Measurements from ENCODE around the gene CDK10.

The CDK10 gene

DNA sequence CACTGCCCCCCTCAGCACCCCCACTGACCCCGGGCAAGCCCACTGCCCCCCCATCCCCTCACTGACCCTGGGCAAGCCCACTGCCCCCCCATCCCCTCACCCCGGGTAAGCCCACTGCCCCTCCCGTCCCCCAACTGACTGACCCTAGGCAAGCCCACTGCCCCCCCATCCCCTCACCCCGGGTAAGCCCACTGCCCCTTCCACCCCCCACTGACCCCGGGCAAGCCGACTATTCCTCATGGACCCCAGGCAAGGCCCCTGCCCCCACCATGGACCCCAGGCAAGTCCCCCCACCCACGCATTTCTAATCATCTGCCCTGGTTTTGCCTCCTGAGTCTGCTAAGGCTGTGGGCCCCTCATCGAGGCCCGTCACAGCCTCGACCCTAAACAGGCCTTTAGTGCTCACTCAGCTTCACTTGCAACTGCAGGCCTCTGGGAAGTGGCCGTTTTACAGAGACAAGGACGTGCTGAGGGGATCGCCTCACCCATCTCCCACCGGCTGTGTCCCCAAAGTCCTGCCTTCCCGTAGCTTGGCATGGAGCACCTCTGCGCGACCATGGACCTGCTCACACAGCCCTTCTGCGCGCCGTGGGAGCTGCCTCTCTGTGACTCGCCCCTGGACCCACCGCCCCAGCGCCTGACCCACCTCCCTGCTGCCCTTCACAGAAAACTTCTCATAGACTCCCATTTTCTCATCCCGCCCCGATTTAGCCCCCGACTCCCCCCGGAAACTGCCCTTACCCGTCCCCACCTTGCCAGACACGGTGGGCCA, 30.6 kb downstream of the CDK10 start:
- DNase-seq = no peak

- no peak for DNase-seq
Observed at GRCh38 chr16:89717688-89718505, 31.4 kb downstream of the CDK10 start.

GRCh38 chr16:89720551-89720812, 34.0 kb downstream of the CDK10 start:
- no peak for DNase-seq

DNA sequence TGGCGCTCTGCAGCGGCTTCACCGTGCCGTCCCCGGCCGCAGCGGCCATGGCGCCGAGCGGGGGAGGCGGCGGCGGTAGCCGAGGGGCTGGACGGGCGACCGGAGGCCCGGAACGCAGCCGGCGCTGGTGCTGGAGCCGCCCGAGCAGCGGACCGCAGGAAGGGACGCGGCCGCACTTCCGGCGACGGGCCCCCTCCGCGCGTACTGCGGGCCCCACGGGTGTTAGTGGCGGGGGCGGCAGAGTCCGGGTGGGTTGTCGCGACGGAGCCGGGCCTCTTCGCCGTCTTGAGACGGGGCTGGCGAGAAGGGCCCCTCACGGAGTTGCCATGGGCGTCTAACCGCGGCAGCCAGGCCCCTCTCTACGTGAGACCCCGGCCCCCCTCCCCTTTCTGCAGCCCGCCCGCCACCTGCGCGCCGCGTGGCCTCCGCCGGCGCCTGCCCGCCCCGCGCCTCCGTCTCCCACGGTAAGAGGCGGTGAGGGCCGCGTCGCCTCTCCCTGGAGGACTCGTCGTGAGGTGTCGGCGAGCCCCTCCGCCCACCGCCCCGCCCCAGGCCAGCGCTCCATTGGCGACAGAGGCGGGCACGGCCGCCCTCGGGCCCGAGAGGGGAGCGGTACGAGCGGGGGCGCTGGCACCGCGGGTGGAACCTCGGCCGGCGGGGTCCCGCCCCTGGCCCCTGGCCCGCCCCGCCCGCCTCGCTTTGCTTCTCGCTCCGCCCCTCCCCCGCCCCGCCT, 34.5 kb downstream of the CDK10 start, which contains the start of the genes VPS9D1 and ZNF276:
Gene VPS9D1, minus strand, starts transcription at position 86 of the 733 bp plus-strand sequence. Its CDS starts 37 bp downstream, at position 49.
Gene ZNF276, plus strand, starts transcription at position 725 of the 733 bp plus-strand sequence. CDS start 104 bp downstream, outside the sequence.
- peak; percentile 74 to 86 for DNase-seq

DNA sequence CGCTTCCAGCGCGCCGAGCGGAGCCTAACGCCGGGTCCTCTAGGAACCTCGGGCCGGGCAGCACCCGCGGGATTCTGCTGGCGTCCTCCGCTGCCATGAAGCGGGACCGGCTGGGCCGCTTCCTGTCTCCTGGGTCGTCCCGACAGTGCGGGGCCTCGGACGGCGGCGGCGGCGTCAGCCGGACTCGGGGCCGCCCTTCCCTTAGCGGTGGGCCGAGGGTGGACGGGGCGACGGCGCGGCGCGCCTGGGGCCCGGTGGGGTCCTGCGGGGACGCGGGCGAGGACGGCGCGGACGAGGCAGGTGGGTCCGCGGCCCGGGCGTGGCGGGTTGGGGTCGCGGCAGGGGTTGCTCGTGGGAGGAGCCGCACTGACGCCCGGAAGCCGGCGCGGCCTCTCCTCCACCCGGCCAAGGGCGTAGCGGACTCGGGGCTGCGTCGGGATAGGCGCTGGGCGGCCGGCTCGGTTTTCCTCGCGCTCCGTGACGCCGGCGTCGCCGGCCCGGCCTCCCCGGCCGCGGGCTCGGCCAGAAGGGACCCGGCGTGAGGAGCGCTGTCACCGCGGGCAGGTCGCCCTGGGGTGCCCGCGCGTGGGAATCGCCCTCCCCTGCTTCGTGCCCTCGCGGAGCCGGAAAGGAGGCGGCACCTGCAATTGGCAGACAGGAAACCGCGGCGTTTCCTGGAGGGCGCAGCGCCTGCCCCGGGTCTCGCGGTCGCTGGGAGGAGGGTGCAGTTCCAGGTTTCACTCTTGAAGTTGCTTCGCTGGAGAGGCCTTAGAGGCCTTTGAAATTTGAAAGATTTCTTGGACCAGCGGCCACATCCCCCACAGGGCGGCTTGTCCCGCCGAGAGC, 35.3 kb downstream of the CDK10 start:
- DNase-seq = peak; percentile 89 to 93

GRCh38 chr16:89722392-89723278, 36.1 kb downstream of the CDK10 start:
- DNase-seq = peak; percentile 80 to 83

DNA sequence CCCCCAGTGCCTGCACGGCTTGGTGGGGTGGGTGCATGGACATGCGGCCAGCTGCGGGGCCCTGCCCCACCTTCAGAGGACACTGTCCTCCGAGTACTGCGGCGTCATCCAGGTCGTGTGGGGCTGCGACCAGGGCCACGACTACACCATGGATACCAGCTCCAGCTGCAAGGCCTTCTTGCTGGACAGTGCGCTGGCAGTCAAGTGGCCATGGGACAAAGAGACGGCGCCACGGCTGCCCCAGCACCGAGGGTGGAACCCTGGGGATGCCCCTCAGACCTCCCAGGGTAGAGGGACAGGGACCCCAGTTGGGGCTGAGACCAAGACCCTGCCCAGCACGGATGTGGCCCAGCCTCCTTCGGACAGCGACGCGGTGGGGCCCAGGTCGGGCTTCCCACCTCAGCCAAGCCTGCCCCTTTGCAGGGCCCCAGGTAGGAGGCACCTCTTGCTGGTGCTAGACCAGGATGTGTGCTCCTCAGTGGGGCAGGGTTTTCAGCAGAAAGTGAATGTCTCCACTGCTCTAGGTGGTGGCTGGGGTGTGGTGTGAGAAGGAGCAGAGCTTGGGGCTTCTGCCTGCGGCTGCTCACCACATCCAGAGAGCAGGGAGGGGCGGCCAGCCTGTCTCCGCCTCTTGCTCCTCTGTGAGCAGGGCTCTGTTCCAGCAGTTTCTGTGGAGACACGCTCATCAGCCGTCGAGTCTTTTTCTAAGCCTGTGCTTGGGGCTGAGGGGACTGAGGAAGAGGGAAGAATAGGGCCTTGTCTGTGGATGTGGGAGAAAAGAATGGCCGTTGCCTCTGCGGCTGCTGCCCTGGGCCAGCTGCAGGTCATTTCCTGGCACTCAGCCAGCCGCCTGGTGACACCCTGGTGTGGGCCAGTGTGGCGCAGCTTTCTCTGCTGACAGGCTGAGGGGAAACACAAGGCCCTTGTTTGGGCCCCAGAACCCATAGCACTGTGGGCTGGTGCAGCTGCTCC, 37.1 kb downstream of the CDK10 start:
- DNase-seq = peak; percentile 80 to 88

DNA sequence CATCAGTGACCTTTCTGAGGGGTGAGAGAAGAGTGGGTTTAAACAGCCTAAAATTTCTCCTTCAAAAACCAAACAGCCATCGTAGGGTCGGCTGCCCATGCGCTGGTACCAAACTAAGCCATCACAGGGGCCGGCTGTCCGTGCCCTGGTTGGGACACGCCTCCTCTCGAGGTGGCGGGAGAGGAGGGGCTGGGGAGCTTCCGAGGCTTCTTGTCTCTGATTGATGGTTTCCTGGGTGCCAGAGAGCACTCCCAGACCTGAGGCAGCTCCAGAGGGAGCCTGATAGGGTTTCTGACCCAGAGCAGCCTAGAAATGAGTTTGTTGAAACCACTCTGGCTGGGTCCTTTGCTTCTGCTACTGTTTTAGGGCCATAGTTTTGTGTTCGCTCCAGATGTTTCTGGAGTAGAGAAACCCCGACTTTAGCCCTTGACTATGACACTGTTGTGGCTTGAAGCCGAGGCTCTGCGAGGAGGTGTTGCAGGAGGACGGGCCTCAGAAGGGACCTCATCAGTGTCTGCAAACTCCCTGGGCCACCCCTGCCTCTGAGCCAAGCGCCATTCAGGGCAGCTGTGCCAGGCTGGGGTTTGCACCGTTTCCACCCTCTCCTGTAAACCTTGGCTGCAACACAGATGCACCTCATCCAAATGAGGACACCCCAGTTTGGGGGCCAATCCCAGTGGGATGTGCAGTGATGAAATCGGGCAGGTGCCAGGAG, 41.1 kb downstream of the CDK10 start:
- DNase-seq = no peak

DNA sequence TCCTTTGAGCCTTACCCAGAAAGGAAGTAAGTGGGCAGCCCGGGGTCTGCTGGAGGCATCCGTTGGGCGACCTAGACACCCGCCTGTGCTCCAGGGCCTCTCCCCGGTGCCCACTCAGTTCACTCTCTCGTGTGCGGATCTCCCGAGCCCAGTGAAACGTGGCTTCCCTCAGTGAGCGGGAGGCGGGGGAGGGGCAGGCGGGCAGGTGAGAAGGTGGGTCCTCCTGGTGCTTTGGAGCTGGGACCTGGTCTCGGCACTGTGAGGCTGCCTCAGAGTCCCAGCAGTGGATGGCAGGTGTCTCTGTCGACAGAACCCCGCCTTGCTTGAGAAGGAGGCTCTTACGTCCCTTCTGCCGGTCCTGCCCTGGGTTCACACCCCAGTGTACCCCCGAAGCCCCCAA, 42.8 kb downstream of the CDK10 start:
- DNase-seq = no peak

DNA sequence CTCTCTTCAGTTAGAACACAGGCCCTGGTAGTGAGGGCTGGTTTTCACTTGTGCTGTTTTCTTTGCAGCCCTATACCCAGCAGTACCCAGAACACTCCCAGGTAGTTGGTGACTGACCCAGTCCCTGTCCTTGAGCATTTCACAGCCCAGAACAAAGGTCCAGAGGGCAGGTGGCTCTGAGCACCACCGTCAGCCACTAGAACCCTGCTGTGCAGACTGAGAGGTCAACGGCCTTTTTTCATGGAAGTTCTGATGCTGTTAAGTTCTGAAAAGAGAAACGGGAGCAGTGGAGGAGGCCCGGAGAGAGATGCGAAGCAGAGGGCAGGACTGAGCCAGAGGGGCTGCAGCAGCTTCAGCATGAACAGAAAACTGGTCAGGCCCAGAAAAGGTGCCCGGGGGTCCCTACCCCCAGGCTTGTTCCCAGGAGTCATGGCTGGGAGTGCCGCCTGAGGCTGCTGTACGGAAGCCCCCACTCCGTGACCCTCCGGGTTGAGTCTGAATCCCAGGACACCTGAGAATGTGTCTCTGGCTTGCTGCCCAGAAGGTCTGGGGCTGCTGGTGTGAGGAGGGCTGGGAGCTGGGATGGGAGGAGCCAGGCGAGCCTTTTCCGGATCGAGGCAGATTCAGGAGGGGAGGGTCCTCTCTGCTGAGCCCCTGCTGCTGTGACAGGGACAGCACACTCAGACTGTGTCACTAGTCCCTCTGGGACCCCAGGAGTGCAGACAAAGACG, 43.5 kb downstream of the CDK10 start:
- DNase-seq = no peak

GRCh38 chr16:89730610-89731234, 44.2 kb downstream of the CDK10 start:
- DNase-seq = no peak

GRCh38 chr16:89732142-89732917, 45.8 kb downstream of the CDK10 start:
- DNase-seq = no peak

GRCh38 chr16:89732918-89733242, 46.4 kb downstream of the CDK10 start:
- DNase-seq = no peak

- no peak for DNase-seq
Observed at GRCh38 chr16:89733322-89733721, 46.8 kb downstream of the CDK10 start.

- no peak for DNase-seq
Observed at GRCh38 chr16:89733792-89734191, 47.3 kb downstream of the CDK10 start.

DNA sequence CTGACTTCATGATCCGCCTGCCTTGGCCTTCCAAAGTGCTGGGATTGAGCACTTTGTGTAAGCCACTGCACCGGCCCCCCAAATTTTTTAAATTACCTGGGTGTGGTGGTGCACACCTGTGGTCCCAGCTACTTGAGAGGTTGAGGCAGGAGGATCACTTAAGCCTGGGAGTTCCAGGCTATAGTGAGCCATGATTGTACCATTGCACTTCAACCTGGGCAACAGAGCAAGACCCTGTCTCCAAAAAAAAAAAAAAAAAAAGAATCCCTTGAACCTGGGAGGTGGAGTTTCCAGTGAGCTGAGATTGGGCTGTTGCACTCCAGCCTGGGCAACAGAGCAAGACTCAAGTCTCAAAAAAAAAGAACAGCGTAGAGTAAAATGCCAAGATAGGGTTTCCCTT, 50.1 kb downstream of the CDK10 start:
- DNase-seq = no peak

DNA sequence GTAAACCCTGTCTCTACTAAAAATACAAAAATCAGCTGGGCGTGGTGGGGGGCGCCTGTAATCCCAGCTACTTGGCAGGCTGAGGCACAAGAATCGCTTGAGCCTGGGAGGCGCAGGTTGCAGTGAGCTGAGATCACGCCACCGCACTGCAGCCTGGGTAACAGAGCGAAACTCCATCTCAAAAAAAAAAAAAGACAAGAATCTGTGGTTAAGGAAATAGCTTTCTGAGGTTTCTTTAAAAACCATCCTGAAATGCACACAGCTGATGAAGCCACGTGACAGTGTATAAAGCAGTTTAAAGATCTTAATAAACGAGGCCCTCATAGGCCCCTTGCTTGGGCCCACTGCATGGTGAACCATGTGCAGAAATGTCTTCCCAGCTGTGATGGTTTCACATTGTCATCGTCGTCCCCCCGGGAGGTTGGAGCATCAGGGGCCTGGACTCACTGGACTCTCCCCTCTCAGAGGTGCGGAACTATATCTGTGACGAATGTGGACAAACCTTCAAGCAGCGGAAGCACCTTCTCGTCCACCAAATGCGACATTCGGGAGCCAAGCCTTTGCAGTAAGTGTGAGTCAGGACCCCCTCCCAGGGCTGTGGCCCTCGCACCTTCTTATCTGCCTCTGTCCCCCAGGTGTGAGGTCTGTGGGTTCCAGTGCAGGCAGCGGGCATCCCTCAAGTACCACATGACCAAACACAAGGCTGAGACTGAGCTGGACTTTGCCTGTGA, 51.0 kb downstream of the CDK10 start:
- DNase-seq = peak; percentile 18 to 70

Data from CD4-positive, alpha-beta T cell treated with Interferon alpha-2 for 1 hour (primary cell).